ENCODE results near the gene EMSY. TPM values are rescaled to one million over a fixed set of nuclear protein-coding genes. Genes with fewer than 3 reads are reported as not detected.

EMSY gene
- total and polyA plus RNA-seq, 2 of the 13 experiments (the other 11 are each of a cell fraction or from before 2014, with no cell fraction given), result 11.6 to 18.5 TPM

DNA sequence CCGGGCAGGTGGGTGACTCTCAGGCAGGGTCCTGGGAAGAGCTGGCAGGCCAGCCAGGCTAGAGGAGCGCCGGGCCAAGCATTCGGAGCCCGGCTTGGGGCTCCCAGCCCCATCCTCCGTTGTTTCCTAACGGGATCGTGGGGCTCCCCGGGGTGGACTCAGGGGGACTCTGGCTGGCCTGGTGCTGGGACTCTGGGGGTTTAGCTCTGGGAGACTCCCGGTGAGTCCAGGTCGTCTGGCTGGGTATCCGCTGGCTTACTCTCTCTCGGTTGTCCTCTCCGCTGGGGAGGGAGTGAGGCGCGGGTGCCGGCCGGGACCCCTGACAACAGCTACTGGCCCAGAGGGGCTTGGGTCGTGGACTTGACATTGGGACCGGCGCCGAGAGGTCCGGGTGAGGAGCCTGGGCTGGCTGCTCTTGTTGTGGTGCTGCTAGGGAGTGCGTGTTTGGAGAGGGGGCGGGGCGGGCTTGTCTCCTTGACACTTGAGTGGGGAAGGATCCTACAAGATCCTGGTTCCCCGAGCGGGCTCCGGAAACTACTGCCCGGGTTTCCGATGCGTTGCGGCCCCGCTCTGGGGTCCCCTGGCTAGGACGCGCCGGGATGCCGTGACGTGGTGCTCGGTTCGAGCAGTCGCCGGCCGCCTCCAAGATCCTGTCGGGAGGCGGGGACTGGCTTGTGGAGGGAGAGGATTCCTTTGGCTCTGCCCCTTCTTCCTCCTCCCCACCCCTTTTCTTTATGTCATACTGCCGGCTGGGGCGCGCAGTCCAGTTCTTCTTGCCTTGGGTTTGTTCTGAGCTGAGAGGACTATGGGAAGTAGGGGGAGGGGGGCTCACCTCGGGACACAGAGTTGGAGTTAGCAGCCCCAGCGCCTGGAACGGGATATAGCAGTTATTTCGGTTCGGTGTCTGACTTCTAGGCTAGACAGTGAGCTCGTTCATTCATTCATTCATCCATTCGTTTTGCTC, 585 bp downstream of the EMSY start (continued):
- TF ChIP-seq, protein P1, sequence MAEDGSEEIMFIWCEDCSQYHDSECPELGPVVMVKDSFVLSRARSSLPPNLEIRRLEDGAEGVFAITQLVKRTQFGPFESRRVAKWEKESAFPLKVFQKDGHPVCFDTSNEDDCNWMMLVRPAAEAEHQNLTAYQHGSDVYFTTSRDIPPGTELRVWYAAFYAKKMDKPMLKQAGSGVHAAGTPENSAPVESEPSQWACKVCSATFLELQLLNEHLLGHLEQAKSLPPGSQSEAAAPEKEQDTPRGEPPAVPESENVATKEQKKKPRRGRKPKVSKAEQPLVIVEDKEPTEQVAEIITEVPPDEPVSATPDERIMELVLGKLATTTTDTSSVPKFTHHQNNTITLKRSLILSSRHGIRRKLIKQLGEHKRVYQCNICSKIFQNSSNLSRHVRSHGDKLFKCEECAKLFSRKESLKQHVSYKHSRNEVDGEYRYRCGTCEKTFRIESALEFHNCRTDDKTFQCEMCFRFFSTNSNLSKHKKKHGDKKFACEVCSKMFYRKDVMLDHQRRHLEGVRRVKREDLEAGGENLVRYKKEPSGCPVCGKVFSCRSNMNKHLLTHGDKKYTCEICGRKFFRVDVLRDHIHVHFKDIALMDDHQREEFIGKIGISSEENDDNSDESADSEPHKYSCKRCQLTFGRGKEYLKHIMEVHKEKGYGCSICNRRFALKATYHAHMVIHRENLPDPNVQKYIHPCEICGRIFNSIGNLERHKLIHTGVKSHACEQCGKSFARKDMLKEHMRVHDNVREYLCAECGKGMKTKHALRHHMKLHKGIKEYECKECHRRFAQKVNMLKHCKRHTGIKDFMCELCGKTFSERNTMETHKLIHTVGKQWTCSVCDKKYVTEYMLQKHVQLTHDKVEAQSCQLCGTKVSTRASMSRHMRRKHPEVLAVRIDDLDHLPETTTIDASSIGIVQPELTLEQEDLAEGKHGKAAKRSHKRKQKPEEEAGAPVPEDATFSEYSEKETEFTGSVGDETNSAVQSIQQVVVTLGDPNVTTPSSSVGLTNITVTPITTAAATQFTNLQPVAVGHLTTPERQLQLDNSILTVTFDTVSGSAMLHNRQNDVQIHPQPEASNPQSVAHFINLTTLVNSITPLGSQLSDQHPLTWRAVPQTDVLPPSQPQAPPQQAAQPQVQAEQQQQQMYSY (CRISPR knock-in tag; IDR thresholded peaks at IDR 0.05), result no peak
- TF ChIP-seq ZNF580 (CRISPR knock-in tag; IDR thresholded peaks at IDR 0.05; ENCODE audit: borderline replicate concordance, low read depth), result no peak
- no peak for TF ChIP-seq HIC2 (CRISPR knock-in tag; IDR thresholded peaks at IDR 0.05; ENCODE audit: low read depth)

- Histone ChIP-seq H3K9ac (ENCODE audit: insufficient read depth, low read depth, low read length) (no peak overlapping the region), H2AFZ (ENCODE audit: low read length) (no peak overlapping the region), H4K20me1 (ENCODE audit: insufficient read depth, low read length) (peaks cover 11% of the 10 kb centered on the region; the same call in 1 of the 2 replicates), H3K9me3 (ENCODE audit: low read length) (no peaks in the 10 kb centered on the region), H3K4me1 (ENCODE audit: insufficient read depth, low read length) (peaks cover 10% of the 10 kb centered on the region), H3K27me3 (ENCODE audit: control insufficient read depth in 1 of 2, insufficient read depth in 2 of 2, low read length in 2 of 2) (no peaks in the 10 kb centered on the region; a peak in 1 of 5 replicates), H3K4me2 (ENCODE audit: low read depth, low read length) (no peak overlapping the region), H3K36me3 (replicated peaks in 1 of 2; ENCODE audit: control insufficient read depth in 1 of 2, insufficient read depth in 2 of 2, low read length in 2 of 2) (peaks cover 2 to 36% of the 10 kb centered on the region in 2 experiments; a peak in 3 of 5 replicates), H3K4me3 (replicated peaks in 1 of 3; ENCODE audit: insufficient read depth in 1 of 3, low read depth in 2 of 3, low read length in 3 of 3) (no peak overlapping the region), H3K79me2 (ENCODE audit: insufficient read depth, low read length) (peaks cover 40% of the 10 kb centered on the region), H3K27ac (ENCODE audit: extremely low read length, insufficient read depth, low read length) (no peak overlapping the region)
- ATAC-seq, result no peak
- POLR2A ChIA-PET, result no interaction called here
- intact Hi-C loops (cut with micrococcal nuclease; ENCODE audit: unreplicated experiment) (no loop called here), in situ Hi-C loops (cut with HindIII; ENCODE audit: extremely low pct_ligation_motif_present, low pct_unique_long_range_greater_than_20kb) (no loop called here)
- no peak for FAIRE-seq
- CTCF ChIA-PET (ENCODE audit: low intra/inter-chr PET ratio, low total read pairs), result no interaction called here
- DNase-seq (ENCODE audit: low spot score), result no peak
- no TSS peak for BruUV-seq (replicated peaks)
- 85% methylated on average over 2 of the region's 2 CpGs for WGBS (ENCODE audit: low lambda C conversion rate)
- TF ChIP-seq ZNF431 (CRISPR knock-in tag; IDR thresholded peaks at IDR 0.05; ENCODE audit: borderline replicate concordance, low read depth) (no peak), AHR (CRISPR knock-in tag; IDR thresholded peaks at IDR 0.05) (no peak), ZNF143 (CRISPR knock-in tag; IDR thresholded peaks at IDR 0.05) (no peak), ZNF775 (CRISPR knock-in tag; IDR thresholded peaks at IDR 0.05; ENCODE audit: borderline replicate concordance) (no peak), PPARG (CRISPR knock-in tag; conservative IDR thresholded peaks at IDR 0.05) (no peak), MXD4 (CRISPR knock-in tag; IDR thresholded peaks at IDR 0.05) (no peak), ZFP41 (CRISPR knock-in tag; IDR thresholded peaks at IDR 0.05; ENCODE audit: borderline replicate concordance) (no peak)
- TF ChIP-seq, protein P2, sequence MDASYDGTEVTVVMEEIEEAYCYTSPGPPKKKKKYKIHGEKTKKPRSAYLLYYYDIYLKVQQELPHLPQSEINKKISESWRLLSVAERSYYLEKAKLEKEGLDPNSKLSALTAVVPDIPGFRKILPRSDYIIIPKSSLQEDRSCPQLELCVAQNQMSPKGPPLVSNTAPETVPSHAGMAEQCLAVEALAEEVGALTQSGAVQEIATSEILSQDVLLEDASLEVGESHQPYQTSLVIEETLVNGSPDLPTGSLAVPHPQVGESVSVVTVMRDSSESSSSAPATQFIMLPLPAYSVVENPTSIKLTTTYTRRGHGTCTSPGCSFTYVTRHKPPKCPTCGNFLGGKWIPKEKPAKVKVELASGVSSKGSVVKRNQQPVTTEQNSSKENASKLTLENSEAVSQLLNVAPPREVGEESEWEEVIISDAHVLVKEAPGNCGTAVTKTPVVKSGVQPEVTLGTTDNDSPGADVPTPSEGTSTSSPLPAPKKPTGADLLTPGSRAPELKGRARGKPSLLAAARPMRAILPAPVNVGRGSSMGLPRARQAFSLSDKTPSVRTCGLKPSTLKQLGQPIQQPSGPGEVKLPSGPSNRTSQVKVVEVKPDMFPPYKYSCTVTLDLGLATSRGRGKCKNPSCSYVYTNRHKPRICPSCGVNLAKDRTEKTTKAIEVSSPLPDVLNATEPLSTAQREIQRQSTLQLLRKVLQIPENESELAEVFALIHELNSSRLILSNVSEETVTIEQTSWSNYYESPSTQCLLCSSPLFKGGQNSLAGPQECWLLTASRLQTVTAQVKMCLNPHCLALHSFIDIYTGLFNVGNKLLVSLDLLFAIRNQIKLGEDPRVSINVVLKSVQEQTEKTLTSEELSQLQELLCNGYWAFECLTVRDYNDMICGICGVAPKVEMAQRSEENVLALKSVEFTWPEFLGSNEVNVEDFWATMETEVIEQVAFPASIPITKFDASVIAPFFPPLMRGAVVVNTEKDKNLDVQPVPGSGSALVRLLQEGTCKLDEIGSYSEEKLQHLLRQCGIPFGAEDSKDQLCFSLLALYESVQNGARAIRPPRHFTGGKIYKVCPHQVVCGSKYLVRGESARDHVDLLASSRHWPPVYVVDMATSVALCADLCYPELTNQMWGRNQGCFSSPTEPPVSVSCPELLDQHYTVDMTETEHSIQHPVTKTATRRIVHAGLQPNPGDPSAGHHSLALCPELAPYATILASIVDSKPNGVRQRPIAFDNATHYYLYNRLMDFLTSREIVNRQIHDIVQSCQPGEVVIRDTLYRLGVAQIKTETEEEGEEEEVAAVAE (CRISPR knock-in tag; IDR thresholded peaks at IDR 0.05; ENCODE audit: borderline replicate concordance), result no peak
Measured at GRCh38 chr11:76448506-76448905, 3.7 kb downstream of the EMSY start.
